ENCODE measurements around the gene NR2F2.
"Not testable (repeated sequence)": the region's sequence is repeated elsewhere in the genome, so short reads cannot be mapped to it uniquely, and the experiment has no call there.

Gene NR2F2

GRCh38 chr15:96372554-96372953 is 42.1 kb downstream of the NR2F2 start:
- no peaks in the 10 kb centered on the region for H3K27me3 ChIP-seq (ENCODE audit: insufficient read depth, low read length, poor library complexity)
- DNase-seq (no peak), ATAC-seq (ENCODE audit: insufficient read depth, low read depth) (no peak)
- no peak overlapping the region for H3K4me3 ChIP-seq (ENCODE audit: low read depth in 1 of 2, low read length in 2 of 2)
- H4K20me1 ChIP-seq (ENCODE audit: insufficient read depth, low read length): no peaks in the 10 kb centered on the region
- TF ChIP-seq, protein P1, sequence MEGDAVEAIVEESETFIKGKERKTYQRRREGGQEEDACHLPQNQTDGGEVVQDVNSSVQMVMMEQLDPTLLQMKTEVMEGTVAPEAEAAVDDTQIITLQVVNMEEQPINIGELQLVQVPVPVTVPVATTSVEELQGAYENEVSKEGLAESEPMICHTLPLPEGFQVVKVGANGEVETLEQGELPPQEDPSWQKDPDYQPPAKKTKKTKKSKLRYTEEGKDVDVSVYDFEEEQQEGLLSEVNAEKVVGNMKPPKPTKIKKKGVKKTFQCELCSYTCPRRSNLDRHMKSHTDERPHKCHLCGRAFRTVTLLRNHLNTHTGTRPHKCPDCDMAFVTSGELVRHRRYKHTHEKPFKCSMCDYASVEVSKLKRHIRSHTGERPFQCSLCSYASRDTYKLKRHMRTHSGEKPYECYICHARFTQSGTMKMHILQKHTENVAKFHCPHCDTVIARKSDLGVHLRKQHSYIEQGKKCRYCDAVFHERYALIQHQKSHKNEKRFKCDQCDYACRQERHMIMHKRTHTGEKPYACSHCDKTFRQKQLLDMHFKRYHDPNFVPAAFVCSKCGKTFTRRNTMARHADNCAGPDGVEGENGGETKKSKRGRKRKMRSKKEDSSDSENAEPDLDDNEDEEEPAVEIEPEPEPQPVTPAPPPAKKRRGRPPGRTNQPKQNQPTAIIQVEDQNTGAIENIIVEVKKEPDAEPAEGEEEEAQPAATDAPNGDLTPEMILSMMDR (IDR thresholded peaks at IDR 0.05; ENCODE audit: borderline replicate concordance, extremely low read depth, low read length, poor library complexity, severe bottlenecking): no peak
- TF ChIP-seq EZH2 (IDR thresholded peaks at IDR 0.05; ENCODE audit: borderline replicate concordance, low read depth, low read length, severe bottlenecking): no peak
- no peak overlapping the region for H3K27ac ChIP-seq (ENCODE audit: low read length)
- no peaks in the 10 kb centered on the region for H3K4me1 ChIP-seq (ENCODE audit: insufficient read depth, low read length)
- no peaks in the 10 kb centered on the region for H3K9me3 ChIP-seq (ENCODE audit: insufficient read depth, low read length, severe bottlenecking)
- H2AFZ ChIP-seq (ENCODE audit: low read depth, low read length): no peak overlapping the region
- H3K9ac ChIP-seq (ENCODE audit: low read depth, low read length): no peak overlapping the region
- H3K4me2 ChIP-seq (ENCODE audit: insufficient read depth, low read length): no peak overlapping the region
- H3K36me3 ChIP-seq (ENCODE audit: insufficient read depth, low read length): no peaks in the 10 kb centered on the region
- H3K79me2 ChIP-seq (ENCODE audit: insufficient read depth, low read length): no peaks in the 10 kb centered on the region

- Histone ChIP-seq H3K79me2 (ENCODE audit: insufficient read depth, low read length) (no peaks in the 10 kb centered on the region), H3K27ac (ENCODE audit: low read length) (no peak overlapping the region), H4K20me1 (ENCODE audit: insufficient read depth, low read length) (no peaks in the 10 kb centered on the region), H3K27me3 (ENCODE audit: insufficient read depth, low read length, poor library complexity) (no peaks in the 10 kb centered on the region), H3K9me3 (ENCODE audit: insufficient read depth, low read length, severe bottlenecking) (no peaks in the 10 kb centered on the region), H3K36me3 (ENCODE audit: insufficient read depth, low read length) (no peaks in the 10 kb centered on the region), H3K4me3 (ENCODE audit: low read depth in 1 of 2, low read length in 2 of 2) (no peak overlapping the region), H2AFZ (ENCODE audit: low read depth, low read length) (no peak overlapping the region), H3K4me2 (ENCODE audit: insufficient read depth, low read length) (no peak overlapping the region), H3K9ac (ENCODE audit: low read depth, low read length) (no peak overlapping the region), H3K4me1 (ENCODE audit: insufficient read depth, low read length) (no peaks in the 10 kb centered on the region)
- no peak for ATAC-seq (ENCODE audit: insufficient read depth, low read depth)
- TF ChIP-seq, protein P1 (IDR thresholded peaks at IDR 0.05; ENCODE audit: borderline replicate concordance, extremely low read depth, low read length, poor library complexity, severe bottlenecking): no peak
- no peak for TF ChIP-seq EZH2 (IDR thresholded peaks at IDR 0.05; ENCODE audit: borderline replicate concordance, low read depth, low read length, severe bottlenecking)
- no peak for DNase-seq
Observed at GRCh38 chr15:96374499-96374898, 44.0 kb downstream of the NR2F2 start.

GRCh38 chr15:96379592-96379991 is 49.1 kb downstream of the NR2F2 start:
- not testable (repeated sequence) for H3K9ac ChIP-seq (ENCODE audit: low read depth, low read length); H4K20me1 ChIP-seq (ENCODE audit: insufficient read depth, low read length); ATAC-seq (ENCODE audit: insufficient read depth, low read depth); H3K9me3 ChIP-seq (ENCODE audit: insufficient read depth, low read length, severe bottlenecking); H3K4me2 ChIP-seq (ENCODE audit: insufficient read depth, low read length); H2AFZ ChIP-seq (ENCODE audit: low read depth, low read length); H3K36me3 ChIP-seq (ENCODE audit: insufficient read depth, low read length); H3K79me2 ChIP-seq (ENCODE audit: insufficient read depth, low read length); H3K4me3 ChIP-seq (ENCODE audit: low read depth in 1 of 2, low read length in 2 of 2); H3K27ac ChIP-seq (ENCODE audit: low read length); H3K4me1 ChIP-seq (ENCODE audit: insufficient read depth, low read length); DNase-seq; H3K27me3 ChIP-seq (ENCODE audit: insufficient read depth, low read length, poor library complexity)

GRCh38 chr15:96381463-96381862 is 51.0 kb downstream of the NR2F2 start:
- H2AFZ ChIP-seq (ENCODE audit: low read depth, low read length): no peak overlapping the region
- no peak overlapping the region for H3K27ac ChIP-seq (ENCODE audit: low read length)
- H3K27me3 ChIP-seq (ENCODE audit: insufficient read depth, low read length, poor library complexity): no peaks in the 10 kb centered on the region
- DNase-seq (no peak), ATAC-seq (ENCODE audit: insufficient read depth, low read depth) (no peak)
- no peak overlapping the region for H3K4me3 ChIP-seq (ENCODE audit: low read depth in 1 of 2, low read length in 2 of 2)
- no peaks in the 10 kb centered on the region for H3K9me3 ChIP-seq (ENCODE audit: insufficient read depth, low read length, severe bottlenecking)
- H3K36me3 ChIP-seq (ENCODE audit: insufficient read depth, low read length): no peaks in the 10 kb centered on the region
- no peak overlapping the region for H3K4me2 ChIP-seq (ENCODE audit: insufficient read depth, low read length)
- H3K4me1 ChIP-seq (ENCODE audit: insufficient read depth, low read length): no peaks in the 10 kb centered on the region
- H3K9ac ChIP-seq (ENCODE audit: low read depth, low read length): no peak overlapping the region
- no peaks in the 10 kb centered on the region for H4K20me1 ChIP-seq (ENCODE audit: insufficient read depth, low read length)
- H3K79me2 ChIP-seq (ENCODE audit: insufficient read depth, low read length): no peaks in the 10 kb centered on the region
- no peak for TF ChIP-seq EZH2 (IDR thresholded peaks at IDR 0.05; ENCODE audit: borderline replicate concordance, low read depth, low read length, severe bottlenecking)
- TF ChIP-seq, protein P1 (IDR thresholded peaks at IDR 0.05; ENCODE audit: borderline replicate concordance, extremely low read depth, low read length, poor library complexity, severe bottlenecking): no peak

Measured in DND-41 (cell line).